GM21381 (cell line): ENCODE measurements around the gene PNLIPRP2.
A peak's percentile ranks its signal among the peaks of the same experiment; 100 is the strongest.

Source experiments
- ATAC-seq: cut with Tn5 transposase; IDR thresholded peaks from one replicate; pipeline ENCODE4 v1.9.1; 2021; ENCODE audit warnings: mild to moderate bottlenecking, moderate library complexity; ENCODE audit not compliant: unreplicated experiment

PNLIPRP2 gene

DNA sequence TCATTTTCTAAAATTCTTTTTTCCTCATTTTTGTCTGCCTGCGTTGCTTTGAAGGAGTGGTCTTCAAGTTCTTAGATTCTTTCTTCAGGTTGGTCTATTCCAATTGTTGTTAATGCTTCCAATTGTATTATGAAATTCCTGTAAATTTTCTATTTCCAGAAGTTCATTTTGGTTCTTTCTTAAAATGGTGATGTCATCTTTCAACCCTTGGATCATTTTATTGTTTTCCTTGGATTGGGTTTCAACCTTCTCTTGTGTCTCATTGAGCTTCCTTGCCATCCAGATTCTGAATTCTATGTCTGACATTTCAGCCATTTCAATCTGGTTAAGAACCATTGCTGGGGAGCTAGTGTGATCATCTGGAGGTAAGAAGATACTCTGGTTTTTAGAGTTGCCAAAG is 33.1 kb downstream of the PNLIPRP2 start:
- no peak for ATAC-seq

DNA sequence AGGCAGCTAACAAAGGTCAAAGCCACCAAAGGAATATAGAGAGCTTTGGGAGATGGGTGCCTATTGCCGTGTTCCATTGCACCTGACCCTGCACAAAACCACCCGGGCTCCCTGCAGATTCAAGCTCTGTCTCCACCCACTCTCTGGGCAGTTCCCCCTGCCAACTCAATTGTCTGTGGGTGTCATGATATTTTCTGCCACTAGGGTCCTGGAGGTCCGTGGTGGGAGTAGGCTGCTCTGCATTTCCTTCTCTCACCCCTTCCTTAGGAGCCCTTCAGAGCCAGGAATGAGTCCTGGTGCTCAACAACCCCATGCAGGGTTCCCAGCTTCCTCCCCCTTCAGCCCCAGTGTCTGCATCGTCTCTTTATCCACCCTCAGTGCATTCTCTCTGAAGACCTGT is 34.1 kb downstream of the PNLIPRP2 start:
- peak; percentile 52 for ATAC-seq

DNA sequence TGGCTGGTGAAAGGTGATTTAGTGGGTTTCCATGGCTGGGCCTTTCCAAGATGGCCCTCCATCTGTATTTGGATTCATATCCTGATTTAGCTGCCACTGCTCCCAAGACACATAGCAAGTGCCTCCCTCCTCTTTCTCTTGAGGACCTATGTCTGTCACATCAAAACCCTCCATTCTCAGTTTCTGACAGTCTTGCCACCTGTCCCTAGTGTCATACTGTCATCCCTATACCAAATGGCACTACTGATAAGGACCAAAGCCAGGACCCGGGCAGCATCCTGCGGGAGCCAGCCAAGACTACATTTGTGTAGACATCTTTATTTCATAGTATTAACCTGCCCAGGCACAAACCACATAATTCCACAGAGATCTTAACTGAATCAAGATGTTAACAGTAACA is 34.8 kb downstream of the PNLIPRP2 start:
- no peak for ATAC-seq

DNA sequence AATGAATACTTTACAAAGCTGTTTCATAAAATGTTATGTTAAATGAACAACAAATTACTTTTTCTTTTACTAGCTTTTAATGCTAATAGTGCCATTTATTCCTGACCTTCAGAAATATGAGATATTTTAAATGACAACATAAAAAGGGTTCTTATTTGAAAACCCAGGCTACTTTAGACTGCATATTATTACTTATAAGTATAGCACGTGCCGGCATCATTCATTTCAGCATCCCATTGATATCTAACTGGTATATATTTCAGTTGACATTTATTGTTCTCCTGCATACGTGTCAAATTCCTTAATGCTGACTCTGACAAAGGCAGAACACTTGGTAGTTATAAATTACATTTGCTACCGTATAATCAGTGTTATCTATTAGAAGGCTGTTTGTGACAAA is 35.3 kb downstream of the PNLIPRP2 start:
- ATAC-seq: no peak

DNA sequence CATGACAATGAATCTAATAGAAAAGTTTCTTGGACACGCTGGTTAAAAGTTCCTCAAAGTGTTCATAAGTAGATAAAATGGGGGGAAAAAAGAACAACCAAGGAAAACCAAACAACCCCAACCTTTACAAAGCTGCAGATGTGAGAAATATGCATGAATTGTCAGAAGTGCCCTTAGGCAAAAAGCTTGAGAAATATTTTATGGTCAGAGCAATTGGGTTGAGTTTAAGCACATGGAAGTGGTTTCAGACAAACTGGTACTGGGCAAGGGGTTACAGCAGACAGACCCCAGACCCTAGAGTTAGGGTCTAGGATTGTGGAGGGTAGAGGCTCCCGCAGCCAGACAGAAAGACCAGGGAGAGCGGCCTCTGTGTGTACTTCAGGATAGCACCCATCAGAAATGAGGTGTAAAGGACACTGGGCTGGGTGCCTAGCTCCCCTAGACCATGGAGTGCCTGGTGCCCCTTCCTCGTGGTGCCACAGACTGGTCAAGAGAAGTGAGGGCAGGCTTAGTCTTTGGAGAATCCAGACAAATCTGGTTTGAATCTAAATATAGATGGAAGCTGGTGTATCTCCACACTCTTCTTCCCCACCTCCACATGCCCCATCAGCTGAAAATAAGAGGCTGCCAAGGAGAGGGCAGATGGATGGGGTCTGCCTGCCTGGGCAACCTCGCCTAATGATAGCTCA is 37.3 kb downstream of the PNLIPRP2 start:
- no peak for ATAC-seq

DNA sequence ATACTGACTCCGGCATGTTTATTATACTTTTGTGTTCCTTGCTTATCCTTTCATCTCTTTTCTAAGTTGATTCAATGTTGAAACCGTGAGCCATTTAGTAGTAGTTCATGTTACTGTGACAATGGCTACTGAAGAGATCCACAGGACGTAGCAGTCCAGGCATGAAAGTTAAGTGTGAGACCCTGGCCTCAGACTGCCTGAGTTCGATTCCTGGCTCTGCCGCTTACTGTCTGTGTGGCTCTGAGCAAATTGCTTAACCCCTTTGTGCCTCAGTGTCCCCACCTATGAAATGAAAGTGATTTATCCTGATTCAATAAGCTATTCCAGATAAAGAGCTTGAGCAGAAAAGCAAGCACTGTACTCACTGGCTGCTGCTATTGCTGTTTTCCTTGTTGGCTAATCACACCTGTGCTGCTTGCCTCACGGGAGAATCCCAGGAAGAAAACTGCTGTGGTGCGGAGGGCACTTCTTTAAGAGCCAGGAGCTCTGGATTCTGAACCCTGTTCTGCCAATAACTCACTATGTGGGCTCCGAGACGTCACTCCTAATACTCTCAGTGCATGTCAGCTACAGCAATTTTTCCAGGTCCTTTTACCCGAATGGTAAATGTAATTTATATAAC is 38.4 kb downstream of the PNLIPRP2 start:
- ATAC-seq: no peak

DNA sequence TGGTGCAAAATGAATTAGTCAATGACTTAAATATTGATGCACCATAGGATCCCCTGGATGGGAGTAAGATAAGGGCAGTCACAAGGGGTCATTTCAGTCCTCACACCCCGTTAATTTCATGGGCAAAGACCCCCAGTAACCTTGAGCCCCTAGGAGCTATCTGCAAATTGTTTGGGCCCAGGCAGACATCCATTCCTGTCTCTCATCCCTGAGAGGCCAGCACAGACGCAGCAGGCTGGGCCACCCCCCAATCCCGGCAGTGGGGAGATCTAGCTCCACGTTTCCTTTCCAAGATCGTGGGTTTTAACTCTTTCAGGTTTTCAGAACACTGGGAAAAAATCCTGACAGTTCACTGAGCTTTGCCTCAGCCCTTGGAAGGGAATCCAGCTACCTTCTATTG is 40.1 kb downstream of the PNLIPRP2 start:
- no peak for ATAC-seq

DNA sequence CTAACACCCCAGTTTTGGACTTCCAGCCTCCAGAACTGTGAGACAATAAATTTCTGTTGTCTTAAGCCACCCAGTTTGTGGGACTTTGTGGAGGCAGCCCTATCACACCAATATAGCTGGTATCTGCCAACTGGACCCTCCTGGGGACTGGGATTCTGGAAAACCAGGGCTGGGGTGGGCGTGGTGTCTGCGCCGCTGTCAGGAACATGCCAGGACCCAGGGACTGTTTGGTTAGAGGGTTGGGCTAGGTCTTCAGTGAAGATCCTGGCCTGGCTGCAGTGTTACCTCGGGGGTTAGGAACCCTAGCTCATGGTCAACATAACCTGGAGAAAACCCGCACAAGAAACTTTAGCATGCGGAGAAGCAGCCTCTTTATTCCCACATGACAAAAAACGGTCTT is 42.6 kb downstream of the PNLIPRP2 start:
- ATAC-seq: no peak

DNA sequence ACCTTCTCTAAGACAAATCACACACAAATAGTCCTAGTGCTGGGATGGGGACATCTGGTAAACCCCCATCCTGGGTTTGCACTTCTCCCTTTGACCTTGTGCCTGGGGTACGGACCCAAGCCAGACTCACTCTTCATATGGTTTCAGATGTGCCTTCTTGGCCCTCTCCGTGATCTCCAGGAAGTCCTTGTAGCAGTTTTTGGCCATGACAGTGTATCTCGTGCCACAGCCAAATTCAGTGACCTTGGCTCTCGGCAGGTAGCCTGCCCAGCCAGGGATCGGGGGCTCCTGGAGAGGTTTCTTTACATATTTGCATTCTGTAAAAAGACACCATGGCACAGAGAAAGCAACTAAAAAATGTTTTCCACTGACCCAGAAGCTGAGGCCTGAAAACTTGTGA is 43.9 kb downstream of the PNLIPRP2 start:
- ATAC-seq: no peak

DNA sequence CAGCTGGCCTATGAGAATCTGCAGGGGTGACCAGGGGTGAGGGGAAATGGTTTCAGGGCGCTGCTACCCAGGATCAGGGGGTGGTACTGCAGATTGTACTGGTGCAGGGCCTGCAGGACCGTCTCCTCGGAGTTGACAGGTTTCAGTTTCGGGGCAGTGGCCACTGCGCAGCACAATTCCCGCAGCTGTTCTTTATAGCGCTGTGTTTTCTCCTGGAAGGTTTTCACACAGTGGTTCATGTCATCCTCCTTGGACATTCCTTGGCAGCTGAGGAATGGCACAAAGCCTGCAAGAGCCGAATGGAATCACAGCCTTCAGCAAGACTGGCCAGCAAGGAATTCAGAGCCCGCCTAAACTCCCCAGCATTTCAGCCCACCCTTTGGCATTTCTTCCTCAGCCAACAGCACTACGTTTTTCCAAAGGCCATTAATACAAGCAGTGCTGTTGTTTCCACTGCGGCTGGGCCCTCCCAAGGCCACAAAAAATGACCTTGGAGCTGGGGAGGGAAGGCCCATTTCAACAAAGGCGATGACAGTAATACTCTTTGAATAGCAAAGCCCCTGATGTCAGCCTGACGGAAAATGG is 44.9 kb downstream of the PNLIPRP2 start:
- no peak for ATAC-seq

DNA sequence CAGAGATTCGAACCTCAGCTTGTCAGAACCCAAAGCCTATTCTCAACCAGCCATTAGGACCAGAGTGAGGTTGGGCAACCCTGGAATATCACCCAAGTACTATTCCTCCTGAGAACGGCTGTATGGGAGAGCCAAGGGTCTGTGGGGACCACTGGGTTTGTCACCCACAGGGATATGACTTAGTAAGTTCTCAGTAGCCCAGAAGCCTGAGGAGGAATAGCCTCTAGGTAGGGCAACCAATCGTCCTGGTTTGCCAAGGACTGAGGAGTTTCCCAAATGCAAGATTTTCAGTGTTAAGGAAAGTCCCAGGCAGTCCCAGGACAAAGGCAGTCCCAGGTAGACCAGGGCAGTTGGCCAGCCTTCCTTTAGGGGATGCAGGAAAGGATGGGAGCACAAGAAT is 46.7 kb downstream of the PNLIPRP2 start:
- ATAC-seq: no peak

DNA sequence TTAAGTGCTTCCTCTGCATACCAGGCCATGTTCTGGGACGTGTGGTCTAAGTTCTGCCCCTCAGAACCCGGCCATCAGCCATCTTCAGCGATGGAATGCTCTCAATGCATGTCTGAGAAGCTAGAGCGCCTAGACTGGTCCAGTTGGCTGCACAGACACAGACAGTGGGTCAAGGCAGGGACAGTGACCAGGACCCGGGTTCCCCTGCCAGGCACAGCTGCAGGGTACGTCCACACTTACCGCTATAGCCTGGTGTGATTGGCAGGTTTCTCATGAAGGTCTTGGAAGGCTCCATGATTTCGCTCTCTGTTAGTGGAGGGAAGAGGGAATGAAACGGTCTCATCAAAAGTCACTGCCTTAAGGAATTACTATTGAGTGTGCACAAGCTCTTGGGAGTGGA is 47.3 kb downstream of the PNLIPRP2 start:
- no peak for ATAC-seq

DNA sequence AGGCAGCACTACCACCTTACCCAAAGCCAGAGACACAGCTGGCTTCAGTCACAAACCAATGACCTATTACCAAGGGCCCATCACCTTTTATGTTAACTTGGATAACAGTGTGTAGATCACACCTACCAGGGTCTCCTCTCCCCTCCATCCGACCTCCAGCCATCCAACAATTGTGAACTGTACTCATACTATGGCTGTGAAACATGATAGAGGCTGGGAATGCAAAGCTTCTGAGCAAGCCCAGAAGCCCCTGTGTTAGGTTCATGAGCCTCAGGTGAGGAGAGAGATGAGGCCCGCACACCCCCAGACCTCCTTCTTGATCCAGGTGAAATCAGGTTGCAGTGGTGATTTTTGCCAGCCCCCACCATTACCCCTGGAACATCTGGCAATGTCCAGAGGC is 47.7 kb downstream of the PNLIPRP2 start:
- ATAC-seq: no peak

DNA sequence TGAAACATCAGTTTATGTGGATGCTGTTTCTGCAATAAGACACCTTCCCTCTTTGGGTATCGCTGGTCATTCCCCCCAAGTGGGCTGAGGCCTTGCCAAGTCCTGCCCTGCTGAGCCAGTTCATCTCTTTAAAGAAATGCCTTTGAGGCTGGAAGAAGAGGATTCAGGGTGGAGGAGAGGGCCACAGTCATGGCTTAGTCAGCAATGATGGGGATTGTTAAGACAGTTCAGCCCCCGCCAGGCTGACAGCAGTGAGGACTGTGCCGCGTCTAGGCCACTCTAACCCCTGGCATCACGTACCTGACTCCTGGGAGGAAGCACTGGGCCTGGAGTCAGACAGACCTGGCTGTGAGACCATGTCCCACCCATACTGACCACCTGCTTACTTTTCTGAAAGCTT is 48.3 kb downstream of the PNLIPRP2 start:
- no peak for ATAC-seq

DNA sequence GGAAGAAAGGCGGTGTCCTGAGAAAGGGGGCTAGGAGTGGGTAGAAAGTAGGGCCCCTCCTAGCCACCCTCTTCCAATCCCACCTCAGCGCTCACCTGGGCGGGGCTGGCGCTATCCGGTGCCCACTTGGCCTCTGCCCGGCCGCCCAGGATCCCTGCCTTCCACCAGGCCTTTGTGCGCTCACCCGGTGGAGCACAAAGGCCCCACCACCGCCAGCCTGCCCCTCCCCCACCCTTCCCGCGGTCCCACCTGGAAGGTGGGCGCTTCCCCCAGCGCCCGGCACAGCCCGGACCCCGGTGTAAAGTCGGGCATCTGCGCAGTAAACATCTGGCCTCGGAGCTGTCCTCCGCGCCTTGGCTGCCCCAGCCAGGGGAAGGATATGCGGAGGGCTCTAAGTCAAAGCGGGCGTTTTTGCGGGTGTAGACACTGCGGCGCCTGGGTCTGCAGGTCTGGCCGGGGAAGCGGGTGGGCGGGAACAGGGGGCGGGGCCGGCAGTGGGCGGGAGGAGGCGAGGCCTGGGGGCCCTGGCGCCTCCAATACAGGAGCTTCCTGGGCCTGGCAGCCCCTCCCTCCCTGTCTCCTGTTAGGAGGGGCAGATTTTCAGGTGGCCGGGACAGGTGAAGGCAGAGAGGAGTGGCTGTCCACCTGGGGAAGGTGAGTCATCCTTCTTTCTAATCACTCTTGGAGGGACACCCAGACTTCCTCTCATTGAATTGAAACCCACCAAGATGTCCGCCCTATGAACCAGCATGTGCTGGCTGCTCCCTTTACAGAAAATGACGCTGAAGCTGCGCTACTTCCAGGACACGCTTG is 49.3 kb downstream of the PNLIPRP2 start:
- ATAC-seq: no peak

DNA sequence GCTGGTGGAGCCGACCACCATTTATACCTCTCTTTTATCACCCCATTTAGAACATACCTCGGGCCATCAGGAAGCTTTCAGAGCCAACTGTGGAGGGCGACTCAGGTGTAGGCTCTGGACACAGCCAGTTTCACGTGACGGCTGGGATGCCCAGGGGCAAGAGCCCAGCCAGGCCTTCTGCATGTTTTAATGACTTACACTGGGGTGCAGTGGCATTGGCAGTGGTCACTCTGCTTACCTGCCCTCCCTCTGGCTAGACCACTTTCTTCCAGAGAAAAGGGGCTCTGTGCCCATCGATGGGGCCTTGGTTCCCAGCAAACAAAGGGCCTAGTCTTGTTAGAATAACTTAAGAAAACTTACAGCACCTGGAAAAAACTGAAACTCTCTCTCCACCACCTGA is 50.0 kb downstream of the PNLIPRP2 start:
- ATAC-seq: no peak

DNA sequence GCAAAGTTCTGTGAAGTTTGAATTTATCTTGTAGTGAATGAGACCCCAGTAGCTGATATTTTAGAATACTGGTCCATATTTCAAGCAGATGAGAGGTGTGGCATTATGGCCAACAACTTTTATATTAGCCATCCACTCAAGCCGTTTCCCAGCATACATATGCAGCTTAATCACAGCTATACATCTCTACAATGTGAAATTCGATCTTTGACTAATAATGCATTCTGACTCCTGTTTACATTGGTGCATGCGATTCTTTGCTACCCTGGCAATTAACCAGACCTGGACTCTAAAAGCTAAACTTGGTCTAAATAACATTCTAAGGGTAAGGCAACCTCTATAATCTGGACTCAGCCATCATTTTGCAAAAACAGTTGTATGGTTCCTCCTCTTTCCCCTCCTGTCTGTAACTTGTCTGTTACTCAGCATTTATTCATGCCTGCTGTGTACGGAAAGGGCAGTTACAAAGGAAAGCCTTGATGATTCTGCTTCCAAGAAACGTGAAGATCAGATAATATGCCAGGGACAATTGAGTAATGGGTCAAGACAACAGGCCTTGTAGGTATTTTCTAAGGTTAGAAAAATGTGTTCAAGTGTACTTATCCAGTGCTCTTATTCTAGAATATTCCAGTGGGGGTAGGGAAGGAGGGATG is 50.6 kb downstream of the PNLIPRP2 start:
- no peak for ATAC-seq

DNA sequence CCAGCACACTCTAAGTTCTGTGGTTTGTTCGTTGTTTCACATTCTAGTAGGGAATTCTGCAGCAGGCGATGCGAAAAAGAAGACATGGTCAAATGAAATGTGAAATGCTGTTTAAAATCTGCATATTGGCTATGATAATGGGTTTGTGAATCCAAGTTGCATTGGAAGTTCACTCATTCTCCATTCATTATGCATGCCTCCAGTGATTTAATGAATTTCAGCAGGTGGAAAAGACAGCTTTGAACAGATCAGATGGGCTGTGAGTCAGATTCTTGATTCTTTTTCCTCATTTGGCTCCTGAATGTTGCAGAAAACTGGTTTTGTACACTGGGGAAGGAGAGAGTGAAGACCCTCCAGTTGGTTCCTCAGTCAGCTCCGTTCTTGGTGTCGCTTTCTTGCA is 52.1 kb downstream of the PNLIPRP2 start:
- no peak for ATAC-seq

DNA sequence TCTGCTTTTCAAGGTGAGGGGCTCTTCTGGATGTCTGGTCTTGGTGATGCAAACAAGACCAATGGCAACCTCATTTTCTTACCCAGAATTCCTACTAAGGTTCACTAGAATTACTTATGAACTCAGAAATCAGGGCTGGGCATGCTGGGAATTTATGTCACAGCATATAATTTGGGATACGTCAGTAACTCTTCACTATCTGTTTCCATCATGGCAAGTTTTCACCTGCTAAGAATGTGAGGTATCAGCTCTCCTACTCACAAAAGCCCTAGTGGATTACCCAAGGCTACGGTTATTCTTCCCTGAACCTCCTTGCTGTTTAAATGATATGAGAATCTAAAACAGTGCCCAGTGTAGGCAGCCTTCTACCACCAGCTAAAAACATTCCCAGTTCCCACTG is 53.1 kb downstream of the PNLIPRP2 start:
- ATAC-seq: no peak

DNA sequence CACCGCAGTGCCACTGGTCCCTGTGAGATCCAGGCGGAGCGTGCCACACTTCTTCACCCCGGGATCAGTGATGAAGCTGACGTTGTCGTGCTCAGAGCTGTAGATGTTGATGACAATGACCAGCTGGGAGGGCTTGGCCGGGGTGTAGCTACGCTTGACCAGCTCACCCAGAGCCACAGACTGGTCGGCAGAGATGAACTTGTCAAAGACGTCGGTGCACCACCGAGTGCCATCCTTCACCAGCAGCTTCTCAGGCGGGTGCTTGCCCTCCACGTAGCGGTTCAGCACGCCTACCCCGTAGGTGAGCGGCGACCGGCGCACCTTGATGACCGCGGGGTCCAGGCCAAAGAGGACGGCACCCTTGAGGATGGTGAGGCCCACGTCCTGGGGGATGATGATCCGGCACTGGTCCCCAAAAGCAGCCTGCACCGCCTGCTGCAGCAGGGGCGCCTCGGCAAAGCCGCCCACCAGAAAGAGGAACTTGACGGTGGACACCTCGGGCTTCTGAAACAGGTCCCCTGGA is 54.2 kb downstream of the PNLIPRP2 start:
- ATAC-seq: no peak

DNA sequence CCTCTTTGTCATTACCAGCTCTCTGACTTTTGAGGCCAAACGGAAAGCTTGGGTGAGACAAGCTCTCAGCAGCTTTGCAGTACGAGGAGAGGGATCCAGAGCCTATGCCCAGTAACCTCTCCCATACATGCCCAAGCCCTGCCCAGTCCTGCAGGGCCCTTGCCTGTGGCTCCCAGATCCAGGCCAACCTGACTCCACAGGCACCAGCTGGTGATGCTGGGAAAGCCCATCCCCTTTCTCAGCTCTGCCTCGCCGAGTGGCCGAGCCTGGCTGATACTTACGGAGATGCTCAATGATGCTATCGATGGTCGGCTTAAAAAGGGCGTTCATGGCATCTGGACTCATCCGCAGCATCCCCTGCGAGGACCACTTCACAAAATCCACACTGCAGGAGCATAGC is 55.4 kb downstream of the PNLIPRP2 start:
- ATAC-seq: no peak
